Measurements from ENCODE around the gene TAF3.
A peak's percentile ranks its signal among the peaks of the same experiment; 100 is the strongest.
"Not testable (repeated sequence)": the region's sequence is repeated elsewhere in the genome, so short reads cannot be mapped to it uniquely, and the experiment has no call there.

TAF3 gene

GRCh38 chr10:7818295-7819120, at the start of gene TAF3:
Gene TAF3 (plus strand): TSS chr10:7818505. CDS start chr10:7818710, 205 bp downstream.
- H3K27me3 Mint-ChIP-seq, result peaks cover 3% of the 10 kb centered on the region
- H3K4me1 Mint-ChIP-seq (ENCODE audit: low read depth), result peaks cover 29% of the 10 kb centered on the region
- H3K36me3 Mint-ChIP-seq (ENCODE audit: low read depth), result peaks cover 27% of the 10 kb centered on the region
- no peaks in the 10 kb centered on the region for H3K9me3 Mint-ChIP-seq
- intact Hi-C loops (cut with micrococcal nuclease), result loop anchor here (1.0 kb wide), 1 partner anchor 30 kb away; the partner anchor contains the start of gene ATP5F1C
- H3K27ac Mint-ChIP-seq, result peak within 1 kb of the TSS; percentile 76
- H3K4me3 Mint-ChIP-seq, result peak within 1 kb of the TSS; percentile 92

- no peaks in the 10 kb centered on the region for H3K9me3 Mint-ChIP-seq
- H3K27ac Mint-ChIP-seq, result no peak overlapping the region
- H3K4me3 Mint-ChIP-seq, result no peak overlapping the region
- H3K4me1 Mint-ChIP-seq (ENCODE audit: low read depth), result no peaks in the 10 kb centered on the region
- no peaks in the 10 kb centered on the region for H3K27me3 Mint-ChIP-seq
- intact Hi-C loops (cut with micrococcal nuclease), result no loop called here
- H3K36me3 Mint-ChIP-seq (ENCODE audit: low read depth), result peaks cover 97% of the 10 kb centered on the region
Measured at GRCh38 chr10:7773845-7774801, 44.2 kb upstream of the TAF3 start.

- Mint-ChIP-seq H3K4me3 (no peak overlapping the region), H3K27ac (no peak overlapping the region), H3K4me1 (ENCODE audit: low read depth) (no peaks in the 10 kb centered on the region), H3K36me3 (ENCODE audit: low read depth) (peaks cover 95% of the 10 kb centered on the region), H3K9me3 (no peaks in the 10 kb centered on the region), H3K27me3 (no peaks in the 10 kb centered on the region)
- intact Hi-C loops (cut with micrococcal nuclease), result no loop called here
Measured at GRCh38 chr10:7776777-7777176, 41.5 kb upstream of the TAF3 start.

- intact Hi-C loops (cut with micrococcal nuclease); H3K27me3 Mint-ChIP-seq; H3K4me3 Mint-ChIP-seq; H3K9me3 Mint-ChIP-seq; H3K27ac Mint-ChIP-seq: not testable (repeated sequence)
- peaks cover 19% of the 10 kb centered on the region for H3K4me1 Mint-ChIP-seq (ENCODE audit: low read depth)
- peaks cover 68% of the 10 kb centered on the region for H3K36me3 Mint-ChIP-seq (ENCODE audit: low read depth)
Measured at GRCh38 chr10:7782194-7782593, 36.1 kb upstream of the TAF3 start.

GRCh38 chr10:7786430-7786829, 31.9 kb upstream of the TAF3 start:
- intact Hi-C loops (cut with micrococcal nuclease), result no loop called here
- Mint-ChIP-seq H3K36me3 (ENCODE audit: low read depth) (peaks cover 38% of the 10 kb centered on the region), H3K27ac (no peak overlapping the region), H3K9me3 (no peaks in the 10 kb centered on the region), H3K27me3 (no peaks in the 10 kb centered on the region), H3K4me1 (ENCODE audit: low read depth) (peaks cover 35% of the 10 kb centered on the region), H3K4me3 (no peak overlapping the region)

- Mint-ChIP-seq H3K4me3 (no peak overlapping the region), H3K27ac (no peak overlapping the region), H3K4me1 (ENCODE audit: low read depth) (peaks cover 44% of the 10 kb centered on the region), H3K36me3 (ENCODE audit: low read depth) (peaks cover 42% of the 10 kb centered on the region), H3K9me3 (no peaks in the 10 kb centered on the region), H3K27me3 (no peaks in the 10 kb centered on the region)
- intact Hi-C loops (cut with micrococcal nuclease), result no loop called here
Measured at GRCh38 chr10:7787150-7787856, 31.0 kb upstream of the TAF3 start.

- no peaks in the 10 kb centered on the region for H3K27me3 Mint-ChIP-seq
- peaks cover 51% of the 10 kb centered on the region for H3K4me1 Mint-ChIP-seq (ENCODE audit: low read depth)
- H3K4me3 Mint-ChIP-seq, result no peak within 1 kb of the TSS
- intact Hi-C loops (cut with micrococcal nuclease), result loop anchor here (1.0 kb wide), 1 partner anchor 30 kb away; the partner anchor contains the start of gene TAF3
- H3K36me3 Mint-ChIP-seq (ENCODE audit: low read depth), result peaks cover 44% of the 10 kb centered on the region
- no peaks in the 10 kb centered on the region for H3K9me3 Mint-ChIP-seq
- no peak within 1 kb of the TSS for H3K27ac Mint-ChIP-seq
Measured at GRCh38 chr10:7787857-7788638, 30.3 kb upstream of the TAF3 start, which contains the start of the genes ATP5F1C and KIN. Gene ATP5F1C (plus strand): TSS chr10:7788177. CDS start chr10:7788208, 31 bp downstream. Gene KIN (minus strand): TSS chr10:7787993. CDS start chr10:7787933, 60 bp downstream.

GRCh38 chr10:7788639-7789286, 29.5 kb upstream of the TAF3 start:
- Mint-ChIP-seq H3K4me1 (ENCODE audit: low read depth) (peaks cover 49% of the 10 kb centered on the region), H3K36me3 (ENCODE audit: low read depth) (peaks cover 45% of the 10 kb centered on the region), H3K27ac (no peak overlapping the region), H3K9me3 (no peaks in the 10 kb centered on the region), H3K27me3 (no peaks in the 10 kb centered on the region), H3K4me3 (no peak overlapping the region)
- intact Hi-C loops (cut with micrococcal nuclease), result loop anchor here (1.0 kb wide), 1 partner anchor 30 kb away; the partner anchor contains the start of gene TAF3

GRCh38 chr10:7789390-7789789, 28.9 kb upstream of the TAF3 start:
- no peaks in the 10 kb centered on the region for H3K27me3 Mint-ChIP-seq
- peaks cover 48% of the 10 kb centered on the region for H3K4me1 Mint-ChIP-seq (ENCODE audit: low read depth)
- peaks cover 39% of the 10 kb centered on the region for H3K36me3 Mint-ChIP-seq (ENCODE audit: low read depth)
- no peak overlapping the region for H3K27ac Mint-ChIP-seq
- intact Hi-C loops (cut with micrococcal nuclease), result no loop called here
- H3K9me3 Mint-ChIP-seq, result no peaks in the 10 kb centered on the region
- H3K4me3 Mint-ChIP-seq, result peak overlapping the region; percentile 23

- Mint-ChIP-seq H3K36me3 (ENCODE audit: low read depth) (peaks cover 61% of the 10 kb centered on the region), H3K27me3 (no peaks in the 10 kb centered on the region), H3K4me1 (ENCODE audit: low read depth) (peaks cover 62% of the 10 kb centered on the region), H3K4me3 (no peak overlapping the region), H3K27ac (no peak overlapping the region), H3K9me3 (no peaks in the 10 kb centered on the region)
- intact Hi-C loops (cut with micrococcal nuclease), result no loop called here
Measured at GRCh38 chr10:7792541-7792940, 25.8 kb upstream of the TAF3 start.

GRCh38 chr10:7794251-7795026, 23.9 kb upstream of the TAF3 start:
- H3K4me3 Mint-ChIP-seq, result no peak overlapping the region
- peaks cover 80% of the 10 kb centered on the region for H3K36me3 Mint-ChIP-seq (ENCODE audit: low read depth)
- no peaks in the 10 kb centered on the region for H3K27me3 Mint-ChIP-seq
- intact Hi-C loops (cut with micrococcal nuclease), result no loop called here
- no peak overlapping the region for H3K27ac Mint-ChIP-seq
- H3K9me3 Mint-ChIP-seq, result no peaks in the 10 kb centered on the region
- peaks cover 62% of the 10 kb centered on the region for H3K4me1 Mint-ChIP-seq (ENCODE audit: low read depth)

- H3K36me3 Mint-ChIP-seq (ENCODE audit: low read depth), result peaks cover 86% of the 10 kb centered on the region
- no peaks in the 10 kb centered on the region for H3K9me3 Mint-ChIP-seq
- no peak overlapping the region for H3K27ac Mint-ChIP-seq
- no peaks in the 10 kb centered on the region for H3K27me3 Mint-ChIP-seq
- H3K4me3 Mint-ChIP-seq, result no peak overlapping the region
- H3K4me1 Mint-ChIP-seq (ENCODE audit: low read depth), result peaks cover 54% of the 10 kb centered on the region
- intact Hi-C loops (cut with micrococcal nuclease), result no loop called here
Measured at GRCh38 chr10:7795605-7796004, 22.7 kb upstream of the TAF3 start.
